Germinal center (tissue), 1 donor: ENCODE results near the gene ZSCAN1.

Experiments used
- DNase-seq: peaks from one replicate; pipeline ENCODE4 v3.0.0; 2012; ENCODE audit warnings: mixed read lengths, low spot score

The ZSCAN1 gene

DNA sequence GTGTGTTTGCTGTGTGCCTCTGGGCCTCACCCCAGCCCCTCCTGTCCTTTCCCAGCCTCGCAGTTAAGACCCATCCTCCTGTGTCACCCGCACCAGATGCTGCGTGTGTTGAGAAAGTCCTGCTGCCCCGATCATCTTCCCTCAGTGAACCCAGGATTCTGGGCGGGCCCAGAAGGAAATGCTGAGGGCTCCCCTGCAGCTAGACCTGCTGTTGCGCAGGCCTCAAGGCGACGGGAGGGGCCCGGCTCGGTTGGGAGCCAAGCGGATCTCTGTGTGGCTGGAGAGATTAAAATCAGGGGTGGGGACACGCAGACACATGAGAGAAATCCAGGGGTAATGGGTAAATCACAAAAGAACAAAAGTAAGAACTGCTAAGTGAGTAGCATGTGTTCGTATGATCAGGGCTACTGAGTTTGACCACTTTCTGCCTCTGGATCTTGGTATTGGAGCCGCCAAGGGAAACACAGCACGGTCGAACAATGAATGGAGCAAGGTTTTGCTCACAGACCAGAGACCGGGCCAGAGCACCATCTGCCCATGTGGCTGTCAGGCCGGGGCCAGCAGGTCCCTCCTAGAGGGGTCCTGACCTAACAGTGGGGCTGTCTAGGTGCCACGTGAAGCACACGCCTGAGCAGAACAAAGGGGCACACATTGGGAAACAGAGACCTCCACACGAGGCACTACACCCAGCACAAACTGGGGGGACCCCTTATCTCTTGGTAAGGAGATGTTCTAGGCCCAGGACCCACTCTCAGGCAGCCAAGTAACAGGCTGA is 7.1 kb downstream of the ZSCAN1 start:
- DNase-seq: no peak

DNA sequence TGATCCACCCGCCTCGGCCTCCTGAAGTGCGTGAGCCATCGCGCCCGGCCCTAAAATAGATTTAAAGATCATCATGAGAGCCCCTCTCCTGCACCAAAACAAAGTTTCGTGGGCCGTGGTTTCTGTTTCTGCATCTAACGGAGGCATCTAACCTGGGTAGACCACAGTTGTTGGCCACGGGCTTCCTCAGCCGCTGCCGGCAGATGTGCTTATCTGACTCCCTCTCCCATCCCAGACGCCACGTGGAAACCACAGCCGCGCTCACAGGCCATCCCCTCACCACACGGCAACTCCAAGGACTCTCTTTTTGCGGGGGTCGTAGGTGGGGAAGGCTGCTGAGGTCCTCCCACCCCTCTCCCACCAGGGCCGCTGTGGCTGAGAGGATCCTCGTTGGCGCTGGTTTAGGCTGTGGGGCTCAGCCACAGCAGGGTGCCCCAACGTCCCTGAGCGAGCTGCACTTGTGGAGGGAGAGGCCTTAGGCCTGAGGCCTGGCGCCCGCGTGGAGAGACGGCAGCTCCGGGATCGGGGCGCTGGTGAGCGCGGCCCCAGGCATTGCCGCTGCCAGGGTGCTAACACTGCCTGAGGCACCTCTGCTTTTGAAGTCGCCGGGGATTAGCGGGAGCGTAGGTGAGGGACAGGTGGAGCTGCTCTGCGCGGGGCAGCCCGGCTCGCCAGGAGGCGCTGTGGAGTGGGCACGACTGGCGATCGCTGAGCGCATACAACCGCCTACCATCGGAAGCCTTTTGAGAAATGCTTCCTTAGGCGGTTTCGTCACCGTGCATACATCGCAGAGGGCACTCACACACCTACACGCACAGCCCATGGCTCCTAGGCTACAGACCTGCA is 8.9 kb downstream of the ZSCAN1 start:
- no peak for DNase-seq

DNA sequence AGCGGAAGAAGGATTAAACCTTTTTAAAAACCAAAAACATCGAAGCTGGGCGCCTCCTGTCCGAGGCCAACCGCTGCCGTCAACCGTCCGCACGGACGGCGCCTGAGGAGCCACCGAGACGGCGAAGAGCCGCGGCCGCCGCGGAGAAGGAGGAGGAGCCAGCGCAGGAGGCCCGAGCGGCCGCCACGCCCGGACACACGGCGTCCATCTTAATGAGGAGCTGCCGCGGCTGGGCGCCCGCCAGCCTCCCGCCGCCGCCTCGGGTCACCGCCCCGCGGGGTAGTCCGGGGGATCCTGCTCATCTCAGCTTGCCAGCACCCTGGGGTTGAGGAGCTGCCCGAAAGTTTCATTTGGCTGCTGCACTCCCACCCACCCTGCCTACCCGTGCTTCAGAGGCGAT is 10.6 kb downstream of the ZSCAN1 start:
- no peak for DNase-seq

GRCh38 chr19:58044886-58045285 is 11.1 kb downstream of the ZSCAN1 start:
- no peak for DNase-seq

GRCh38 chr19:58045411-58046050 is 11.7 kb downstream of the ZSCAN1 start:
- DNase-seq: no peak

GRCh38 chr19:58046856-58047255 is 13.0 kb downstream of the ZSCAN1 start:
- no peak for DNase-seq

DNA sequence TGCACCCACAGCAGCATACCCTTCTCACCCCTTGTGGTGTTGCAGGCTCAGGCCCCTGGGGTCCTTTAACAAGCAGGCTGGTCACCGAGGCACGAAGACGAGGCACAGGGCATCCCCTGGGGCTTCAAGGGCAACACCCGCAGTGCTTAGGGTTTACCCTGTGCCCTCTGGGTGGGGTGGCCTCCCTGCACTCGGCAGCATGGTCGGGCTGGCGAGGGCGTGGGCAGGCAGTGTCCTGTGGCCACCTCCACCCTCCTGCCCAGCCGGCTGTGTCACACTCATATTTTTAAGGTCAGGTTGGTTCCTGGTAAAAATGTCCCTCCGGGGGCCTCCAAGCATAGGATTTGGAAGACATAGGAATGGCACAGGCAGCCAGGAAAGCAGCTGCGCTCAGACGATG is 13.8 kb downstream of the ZSCAN1 start:
- DNase-seq: no peak

DNA sequence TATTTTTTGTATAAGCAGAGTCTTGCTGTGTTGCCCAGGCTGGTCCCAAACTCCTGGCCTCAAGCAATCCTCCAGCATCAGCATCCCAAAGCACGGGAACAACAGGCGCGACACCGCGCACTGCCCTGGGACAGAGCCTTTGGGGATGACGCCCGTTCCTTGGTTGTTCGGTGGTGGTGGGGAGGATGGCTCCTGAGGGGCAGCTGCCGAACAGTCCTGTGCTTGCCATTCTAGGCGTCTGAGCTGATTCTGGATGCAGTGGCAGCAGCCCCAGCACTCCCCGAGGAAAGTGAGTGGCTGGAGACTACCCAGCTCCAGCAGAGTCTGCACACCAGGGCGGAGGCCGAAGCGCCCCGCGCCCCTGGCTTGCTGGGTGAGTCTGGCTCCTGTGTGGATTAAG is 18.4 kb downstream of the ZSCAN1 start:
- no peak for DNase-seq

- DNase-seq: no peak
Observed at GRCh38 chr19:58053480-58054156, 19.8 kb downstream of the ZSCAN1 start.

- no peak for DNase-seq
Observed at GRCh38 chr19:58054901-58055874, 21.4 kb downstream of the ZSCAN1 start.

- DNase-seq: no peak
Observed at GRCh38 chr19:58056261-58056660, 22.4 kb downstream of the ZSCAN1 start.

DNA sequence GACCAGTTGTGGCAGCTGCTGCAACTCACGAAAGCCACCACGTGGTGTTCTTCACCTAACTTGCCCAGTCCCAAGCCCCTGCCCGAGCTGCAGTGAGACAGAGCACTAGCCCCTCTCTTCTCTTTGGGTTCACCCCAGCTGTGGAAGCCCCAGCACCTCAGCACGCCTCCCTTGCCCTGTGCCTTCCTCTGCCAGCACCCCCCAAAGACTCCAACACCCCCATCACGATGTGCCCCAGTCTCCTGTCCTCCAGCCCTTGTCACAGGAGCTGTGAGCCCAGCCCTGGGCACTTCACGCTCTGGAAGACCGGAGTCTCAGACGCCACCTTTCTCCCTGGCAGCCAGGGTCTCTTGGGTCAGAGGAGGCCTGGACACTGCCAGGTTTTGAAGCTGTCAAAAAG is 23.0 kb downstream of the ZSCAN1 start:
- no peak for DNase-seq

- DNase-seq: no peak
Observed at GRCh38 chr19:58058467-58058866, 24.6 kb downstream of the ZSCAN1 start.

GRCh38 chr19:58059003-58059670 is 25.3 kb downstream of the ZSCAN1 start, which contains the start of gene ZNF135:
TSS of gene ZNF135 (plus strand) at chr19:58059282. CDS start at chr19:58060003, 721 bp downstream.
- DNase-seq: peak; percentile 87

GRCh38 chr19:58059671-58060078 is 25.9 kb downstream of the ZSCAN1 start:
- no peak for DNase-seq

DNA sequence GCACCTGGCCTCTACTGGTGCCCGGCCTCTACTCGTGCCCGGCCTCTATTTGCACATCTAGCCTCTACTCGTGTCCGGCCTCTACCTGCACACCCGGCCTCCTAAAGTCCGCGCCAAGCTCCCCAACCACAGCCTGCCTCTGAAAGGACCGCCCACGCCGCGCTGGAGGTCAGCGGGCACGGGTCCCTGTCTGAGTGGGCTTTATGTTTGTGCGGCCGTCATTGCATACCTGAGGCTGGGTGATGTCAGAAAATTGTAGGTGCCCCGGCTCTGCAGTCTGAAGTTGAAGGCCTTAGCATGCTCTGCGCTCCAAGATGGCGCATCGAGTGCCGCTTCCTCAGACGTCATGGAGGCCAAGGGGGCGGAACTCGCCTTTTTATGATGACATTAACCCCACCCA is 26.4 kb downstream of the ZSCAN1 start:
- no peak for DNase-seq

DNA sequence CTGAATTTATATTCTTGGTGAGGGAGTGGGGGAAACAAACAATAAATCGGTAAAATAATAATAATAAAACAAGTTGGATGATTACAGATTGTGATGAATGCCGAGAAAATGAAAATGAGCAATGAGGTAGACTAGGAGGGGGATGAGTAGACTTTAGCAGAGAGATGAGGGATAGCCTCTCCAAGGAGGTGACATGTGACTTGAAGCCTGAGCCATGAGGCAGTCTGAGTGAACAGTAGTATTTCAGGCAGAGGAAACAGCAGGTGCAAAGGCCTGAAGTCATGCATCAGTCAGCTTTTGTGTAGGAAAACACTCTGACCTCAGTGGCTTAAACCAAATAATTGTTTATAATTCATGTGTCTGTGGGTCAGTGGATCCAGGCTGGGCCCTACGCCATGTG is 29.9 kb downstream of the ZSCAN1 start:
- DNase-seq: no peak

DNA sequence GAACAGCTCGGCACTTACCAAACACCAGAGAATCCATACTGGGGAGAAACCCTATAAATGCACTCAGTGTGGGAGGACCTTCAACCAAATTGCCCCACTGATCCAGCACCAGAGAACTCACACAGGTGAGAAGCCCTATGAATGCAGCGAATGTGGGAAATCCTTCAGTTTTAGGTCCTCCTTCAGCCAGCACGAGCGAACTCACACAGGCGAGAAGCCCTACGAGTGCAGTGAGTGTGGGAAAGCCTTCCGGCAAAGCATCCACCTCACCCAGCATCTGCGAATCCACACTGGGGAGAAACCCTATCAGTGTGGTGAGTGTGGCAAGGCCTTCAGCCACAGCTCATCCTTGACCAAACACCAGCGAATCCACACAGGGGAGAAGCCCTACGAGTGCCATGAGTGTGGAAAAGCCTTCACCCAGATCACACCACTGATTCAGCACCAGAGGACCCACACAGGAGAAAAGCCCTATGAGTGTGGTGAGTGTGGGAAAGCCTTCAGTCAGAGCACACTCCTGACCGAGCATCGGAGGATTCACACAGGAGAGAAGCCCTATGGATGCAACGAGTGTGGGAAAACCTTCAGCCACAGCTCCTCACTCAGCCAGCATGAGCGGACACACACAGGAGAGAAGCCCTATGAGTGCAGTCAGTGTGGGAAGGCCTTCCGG is 33.6 kb downstream of the ZSCAN1 start:
- DNase-seq: no peak

DNA sequence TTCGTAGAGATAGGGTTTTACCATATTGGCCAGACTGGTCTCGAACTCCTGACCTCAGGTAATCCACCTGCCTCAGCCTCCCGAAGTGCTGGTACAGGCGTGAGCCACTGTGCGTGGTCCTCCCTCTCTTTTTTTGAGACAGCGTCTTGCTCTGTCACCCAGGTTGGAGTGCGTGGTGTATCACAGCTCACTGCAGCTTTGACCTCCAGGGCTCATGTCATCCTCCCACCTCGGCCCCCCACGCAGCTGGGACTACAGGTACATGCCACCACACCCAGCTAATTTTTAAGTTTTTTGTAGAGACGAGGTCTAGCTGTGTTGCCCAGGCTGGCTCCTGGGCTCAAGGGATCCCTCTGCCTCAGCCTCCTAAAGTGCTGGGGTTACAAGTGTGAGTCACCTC is 46.0 kb downstream of the ZSCAN1 start:
- DNase-seq: no peak

- DNase-seq: no peak
Observed at GRCh38 chr19:58083021-58083420, 49.2 kb downstream of the ZSCAN1 start.
